H9 (cell line): ENCODE measurements around the gene VPS39. TPM values are rescaled to one million over a fixed set of nuclear protein-coding genes. Genes with fewer than 3 reads are reported as not detected.

Experiments
- DNase-seq: peaks from one replicate; pipeline ENCODE4 v3.0.0-alpha.2; 2017
- H2AFZ ChIP-seq: one replicate; pipeline ENCODE4 v1.6.1; 2013; ENCODE audit warnings: mild to moderate bottlenecking, low read length, control low read depth, moderate library complexity
- H2AK5ac ChIP-seq: 2 replicates; pipeline ENCODE4 v1.6.1; 2013; ENCODE audit warnings: low read length, control low read depth, mixed read lengths; ENCODE audit not compliant: insufficient read length
- H2BK120ac ChIP-seq: one replicate; pipeline ENCODE4 v1.6.1; 2013; ENCODE audit warnings: low read depth, mild to moderate bottlenecking, low read length, control low read depth, inconsistent platforms; ENCODE audit not compliant: poor library complexity, severe bottlenecking
- H2BK12ac ChIP-seq: 2 replicates; pipeline ENCODE4 v1.6.1; 2013; ENCODE audit warnings: low read length, control low read depth, mixed read lengths, low read depth; ENCODE audit not compliant: insufficient read length
- H2BK15ac ChIP-seq: 2 replicates; pipeline ENCODE4 v1.6.1; 2013; ENCODE audit warnings: low read depth, low read length, control low read depth
- H2BK20ac ChIP-seq: one replicate; pipeline ENCODE4 v1.6.1; 2013; ENCODE audit warnings: low read depth, mild to moderate bottlenecking, low read length, control low read depth, inconsistent platforms; ENCODE audit not compliant: poor library complexity, severe bottlenecking
- H2BK5ac ChIP-seq: 2 replicates; pipeline ENCODE4 v1.6.1; 2013; ENCODE audit warnings: low read length, control low read depth, mixed read lengths; ENCODE audit not compliant: insufficient read length
- H3K14ac ChIP-seq: 2 replicates; pipeline ENCODE4 v1.6.1; 2013; ENCODE audit warnings: low read length, control low read depth; ENCODE audit not compliant: insufficient read depth
- H3K18ac ChIP-seq: 2 replicates; pipeline ENCODE4 v1.6.1; 2013; ENCODE audit warnings: low read depth, mild to moderate bottlenecking, mixed read lengths, low read length, control low read depth; ENCODE audit not compliant: insufficient read length
- H3K23ac ChIP-seq: 2 replicates; pipeline ENCODE4 v1.6.1; 2013; ENCODE audit warnings: low read length, control low read depth, mixed read lengths, low read depth; ENCODE audit not compliant: insufficient read length
- H3K23me2 ChIP-seq: 2 replicates; pipeline ENCODE4 v1.6.1; 2013; ENCODE audit warnings: low read depth, mild to moderate bottlenecking, mixed read lengths, low read length, control low read depth; ENCODE audit not compliant: insufficient read length, poor library complexity, severe bottlenecking
- H3K27ac ChIP-seq: 2 replicates; pipeline ENCODE4 v1.5.1; 2013; ENCODE audit warnings: low read length, control low read depth, mixed read lengths, low read depth; ENCODE audit not compliant: insufficient read length
- H3K27me3 ChIP-seq: 2 replicates; pipeline ENCODE4 v1.6.1; 2013; ENCODE audit warnings: low read length, control low read depth, inconsistent platforms; ENCODE audit not compliant: insufficient read depth
- H3K4ac ChIP-seq: 2 replicates; pipeline ENCODE4 v1.6.1; 2013; ENCODE audit warnings: low read depth, mild to moderate bottlenecking, control low read depth, inconsistent platforms, low read length, moderate library complexity
- H3K4me1 ChIP-seq: 2 replicates; pipeline ENCODE4 v1.6.1; 2013; ENCODE audit warnings: low read length, control low read depth, inconsistent platforms; ENCODE audit not compliant: insufficient read depth
- H3K4me2 ChIP-seq: 2 replicates; pipeline ENCODE4 v1.6.1; 2013; ENCODE audit warnings: low read length, control low read depth, mixed read lengths; ENCODE audit not compliant: insufficient read length, insufficient read depth
- H3K56ac ChIP-seq: 2 replicates; pipeline ENCODE4 v1.6.1; 2013; ENCODE audit warnings: low read depth, mild to moderate bottlenecking, mixed read lengths, low read length, control low read depth; ENCODE audit not compliant: insufficient read length
- H3K79me1 ChIP-seq: 2 replicates; pipeline ENCODE4 v1.6.1; 2013; ENCODE audit warnings: low read depth, mild to moderate bottlenecking, moderate library complexity, low read length, control low read depth, inconsistent platforms; ENCODE audit not compliant: insufficient read depth, poor library complexity, severe bottlenecking
- H3K79me2 ChIP-seq: 2 replicates; pipeline ENCODE4 v1.6.1; 2013; ENCODE audit warnings: low read length, control low read depth, inconsistent platforms; ENCODE audit not compliant: insufficient read depth
- H3K9ac ChIP-seq: 2 replicates; pipeline ENCODE4 v1.6.1; 2013; ENCODE audit warnings: low read length, control low read depth, mixed read lengths; ENCODE audit not compliant: insufficient read length; ENCODE audit errors: extremely low read depth
- H3K9me3 ChIP-seq: one replicate; pipeline ENCODE4 v1.6.1; 2013; ENCODE audit warnings: low read depth, low read length, inconsistent platforms; ENCODE audit not compliant: control insufficient read depth
- H3T11ph ChIP-seq: one replicate; pipeline ENCODE4 v1.6.1; 2013; ENCODE audit warnings: mild to moderate bottlenecking, low read length, control low read depth, inconsistent platforms
- H4K20me1 ChIP-seq: one replicate; pipeline ENCODE4 v1.6.1; 2013; ENCODE audit not compliant: control insufficient read depth, insufficient read length, insufficient read depth
- H4K5ac ChIP-seq: 2 replicates; pipeline ENCODE4 v1.6.1; 2013; ENCODE audit warnings: low read depth, mild to moderate bottlenecking, mixed read lengths, low read length, control low read depth; ENCODE audit not compliant: insufficient read length
- H4K8ac ChIP-seq: replicated peaks from 2 replicates; pipeline ENCODE4 v1.6.1; 2013; ENCODE audit warnings: low read length, control low read depth, mixed read lengths, low read depth; ENCODE audit not compliant: insufficient read length
- H4K91ac ChIP-seq: 2 replicates; pipeline ENCODE4 v1.6.1; 2013; ENCODE audit warnings: low read depth, mild to moderate bottlenecking, moderate library complexity, mixed read lengths, low read length, control low read depth; ENCODE audit not compliant: insufficient read length
- H3K27ac Mint-ChIP-seq, 3 experiments: 2 replicates in 2 of 3; 3 replicates in 1 of 3; pipeline ENCODE4 v1.8.0; 2020 to 2021; ENCODE audit warnings: mixed read lengths in 3 of 3, mild to moderate bottlenecking in 1 of 3, moderate library complexity in 1 of 3
- H3K27me3 Mint-ChIP-seq: 2 replicates; pipeline ENCODE4 v1.8.0; 2021; ENCODE audit warnings: low read depth, mild to moderate bottlenecking, moderate library complexity, mixed read lengths
- H3K36me3 Mint-ChIP-seq, 3 experiments: 2 replicates in 2 of 3; 3 replicates in 1 of 3; pipeline ENCODE4 v1.8.0; 2020 to 2021; ENCODE audit warnings: low read depth in 3 of 3, mixed read lengths in 3 of 3; ENCODE audit not compliant: insufficient read depth in 1 of 3
- H3K4me1 Mint-ChIP-seq, 2 experiments: 2 replicates each; pipeline ENCODE4 v1.8.0; 2020; ENCODE audit warnings: mixed read lengths in 2 of 2
- H3K4me3 Mint-ChIP-seq, 2 experiments: 2 replicates in 1 of 2; 3 replicates in 1 of 2; pipeline ENCODE4 v1.8.0; 2020 to 2021; ENCODE audit warnings: mild to moderate bottlenecking in 2 of 2, mixed read lengths in 2 of 2, moderate library complexity in 1 of 2
- H3K9me3 Mint-ChIP-seq, 2 experiments: 2 replicates in 1 of 2; 3 replicates in 1 of 2; pipeline ENCODE4 v1.8.0; 2020; ENCODE audit warnings: mild to moderate bottlenecking in 2 of 2, mixed read lengths in 2 of 2, moderate library complexity in 1 of 2
- WGBS: extraction: QIAGEN DNeasy Blood & Tissue Kit; methylation state at CpG from one replicate; pipeline ENCODE4 v1.1.7; 2013; ENCODE audit warnings: missing lambda C conversion rate, low lambda C conversion rate, mixed read lengths; ENCODE audit not compliant: insufficient read length; ENCODE audit errors: extremely low coverage; 5-methylcytosine and 5-hydroxymethylcytosine counted together
- total RNA-seq: library from RNA; stranded (reverse); gene quantifications from 2 replicates; pipeline ENCODE4 v1.2.1, GENCODE V29; 2021
- TF ChIP-seq, protein P1 (sequence below): fragments of 200-600 bp; sonication (generic); conservative IDR thresholded peaks from 3 replicates; pipeline ENCODE4 v1.8.0; 2021; ENCODE audit warnings: antibody characterized with exemption, mild to moderate bottlenecking

Gene VPS39
- total RNA-seq, 1 experiment from 2014 or later = 48.6 TPM

DNA sequence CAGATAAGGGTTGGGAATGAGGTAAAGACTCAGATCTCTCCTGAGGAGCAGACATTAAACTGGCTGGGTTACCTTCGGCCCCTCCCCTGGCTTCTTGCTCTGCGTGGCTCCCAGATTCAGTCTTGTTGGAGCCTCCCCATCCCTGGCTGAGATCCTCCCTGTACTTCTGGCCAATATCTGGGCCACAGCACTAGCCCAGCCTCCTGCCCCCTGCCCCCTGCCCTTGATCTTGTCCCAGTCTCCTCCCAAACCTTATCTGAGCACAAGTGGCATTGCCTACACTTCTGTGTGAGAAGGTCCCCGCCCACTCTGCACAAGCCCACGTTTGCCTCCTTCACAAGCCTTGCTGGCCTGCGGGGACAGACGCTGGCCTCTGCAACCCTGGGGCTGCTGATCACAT, 68.5 kb downstream of the VPS39 start:
- no peak overlapping the region for H2AK5ac ChIP-seq
- no peak overlapping the region for H2BK15ac ChIP-seq
- WGBS = no CpG with 5 or more reads among the region's 6 CpGs
- H3K9me3 Mint-ChIP-seq = peaks cover 9 to 11% of the 10 kb centered on the region in 2 experiments
- H3K27ac Mint-ChIP-seq = no peak overlapping the region
- H3K23ac ChIP-seq = no peak overlapping the region
- no peak overlapping the region for H4K8ac ChIP-seq
- H3K4me2 ChIP-seq = no peak overlapping the region
- no peaks in the 10 kb centered on the region for H4K20me1 ChIP-seq
- TF ChIP-seq, protein P1, sequence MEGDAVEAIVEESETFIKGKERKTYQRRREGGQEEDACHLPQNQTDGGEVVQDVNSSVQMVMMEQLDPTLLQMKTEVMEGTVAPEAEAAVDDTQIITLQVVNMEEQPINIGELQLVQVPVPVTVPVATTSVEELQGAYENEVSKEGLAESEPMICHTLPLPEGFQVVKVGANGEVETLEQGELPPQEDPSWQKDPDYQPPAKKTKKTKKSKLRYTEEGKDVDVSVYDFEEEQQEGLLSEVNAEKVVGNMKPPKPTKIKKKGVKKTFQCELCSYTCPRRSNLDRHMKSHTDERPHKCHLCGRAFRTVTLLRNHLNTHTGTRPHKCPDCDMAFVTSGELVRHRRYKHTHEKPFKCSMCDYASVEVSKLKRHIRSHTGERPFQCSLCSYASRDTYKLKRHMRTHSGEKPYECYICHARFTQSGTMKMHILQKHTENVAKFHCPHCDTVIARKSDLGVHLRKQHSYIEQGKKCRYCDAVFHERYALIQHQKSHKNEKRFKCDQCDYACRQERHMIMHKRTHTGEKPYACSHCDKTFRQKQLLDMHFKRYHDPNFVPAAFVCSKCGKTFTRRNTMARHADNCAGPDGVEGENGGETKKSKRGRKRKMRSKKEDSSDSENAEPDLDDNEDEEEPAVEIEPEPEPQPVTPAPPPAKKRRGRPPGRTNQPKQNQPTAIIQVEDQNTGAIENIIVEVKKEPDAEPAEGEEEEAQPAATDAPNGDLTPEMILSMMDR = no peak
- H3K4me3 Mint-ChIP-seq = no peak overlapping the region; a peak in 1 of 5 replicates
- H3K4me1 Mint-ChIP-seq = no peaks in the 10 kb centered on the region; a peak in 1 of 4 replicates
- H2BK120ac ChIP-seq = no peak overlapping the region
- H3K4ac ChIP-seq = no peak overlapping the region
- H2BK5ac ChIP-seq = no peak overlapping the region
- H3K14ac ChIP-seq = no peak overlapping the region
- no peak overlapping the region for H3T11ph ChIP-seq
- H3K27me3 Mint-ChIP-seq = peaks cover 5% of the 10 kb centered on the region; the same call in 1 of the 2 replicates
- H3K9me3 ChIP-seq = no peaks in the 10 kb centered on the region
- H4K5ac ChIP-seq = no peak overlapping the region
- H3K36me3 Mint-ChIP-seq = peaks cover 0 to 2% (median 0%) of the 10 kb centered on the region in 3 experiments; a peak in 1 of 7 replicates
- H2BK20ac ChIP-seq = no peak overlapping the region
- H3K27me3 ChIP-seq = no peaks in the 10 kb centered on the region
- no peaks in the 10 kb centered on the region for H3K4me1 ChIP-seq
- no peak for DNase-seq
- H3K79me1 ChIP-seq = no peaks in the 10 kb centered on the region
- H3K9ac ChIP-seq = no peak overlapping the region
- no peak overlapping the region for H3K56ac ChIP-seq
- H3K27ac ChIP-seq = no peak overlapping the region
- no peaks in the 10 kb centered on the region for H3K79me2 ChIP-seq
- H3K18ac ChIP-seq = no peak overlapping the region
- H2BK12ac ChIP-seq = no peak overlapping the region
- no peak overlapping the region for H2AFZ ChIP-seq
- no peak overlapping the region for H4K91ac ChIP-seq
- H3K23me2 ChIP-seq = no peaks in the 10 kb centered on the region
